Panc1 (cell line): ENCODE data around the gene ST8SIA3. TPM values are rescaled to one million over a fixed set of nuclear protein-coding genes. Genes with fewer than 3 reads are reported as not detected.

ENCODE experiments used
- ATAC-seq: fragments of 200-7000 bp; cut with Tn5 transposase; 2 replicates; pipeline ENCODE4 v1.9.1; 2020; ENCODE audit warnings: mild to moderate bottlenecking, moderate library complexity
- BruUV-seq: library from RNA; stranded (reverse); fragments of 400-500 nt; replicated peaks from 2 replicates; lab custom pipeline; 2021; lab: Mats Ljungman, UMichigan
- CTCF ChIA-PET: fragments of 300-600 bp; sonication (Branson Sonifier 250); formaldehyde crosslinking; loops from one replicate; lab custom pipeline; 2022; ENCODE audit warnings: antibody characterized with exemption; lab: Charles Lee
- POLR2A ChIA-PET: fragments of 300-600 bp; sonication (Branson Sonifier 250); formaldehyde crosslinking; loops from one replicate; lab custom pipeline; 2022; ENCODE audit warnings: antibody characterized with exemption; lab: Charles Lee
- DNase-seq: peaks from one replicate; pipeline ENCODE4 v3.0.0-alpha.2; 2010; ENCODE audit warnings: low read depth, low spot score
- H3K27ac ChIP-seq: 2 replicates; pipeline ENCODE4 v1.5.1; 2011; ENCODE audit warnings: mild to moderate bottlenecking, low read length, inconsistent platforms
- H3K27me3 ChIP-seq: fragments of 200-500 bp; sonication (Bioruptor generic); 2 replicates; pipeline ENCODE4 v1.6.0; 2014; ENCODE audit warnings: low read length, inconsistent platforms; ENCODE audit not compliant: control insufficient read depth, insufficient read depth
- H3K36me3 ChIP-seq: fragments of 200-500 bp; sonication (Bioruptor generic); 2 replicates; pipeline ENCODE4 v1.5.1; 2014; ENCODE audit warnings: inconsistent platforms, mild to moderate bottlenecking, low read length, moderate library complexity; ENCODE audit not compliant: control insufficient read depth, insufficient read depth
- H3K4me1 ChIP-seq: 2 replicates; pipeline ENCODE4 v1.5.1; 2011; ENCODE audit warnings: inconsistent platforms, mild to moderate bottlenecking, low read length, moderate library complexity; ENCODE audit not compliant: control insufficient read depth, insufficient read depth
- H3K4me3 ChIP-seq, 2 experiments: 2 replicates each; pipeline ENCODE4 v1.5.1; 2011 to 2012; ENCODE audit warnings: low read depth in 2 of 2, low read length in 2 of 2, mild to moderate bottlenecking in 2 of 2, inconsistent platforms in 1 of 2, moderate library complexity in 1 of 2
- H3K9me3 ChIP-seq: fragments of 200-500 bp; sonication (Bioruptor generic); 2 replicates; pipeline ENCODE4 v1.5.1; 2014; ENCODE audit warnings: low read depth, mild to moderate bottlenecking, inconsistent platforms, low read length, moderate library complexity; ENCODE audit not compliant: control insufficient read depth, insufficient read depth
- CTCF ChIP-seq: fragments of 450-650 bp; IDR thresholded peaks from 2 replicates; pipeline ENCODE4 v1.5.1; 2017; ENCODE audit warnings: mild to moderate bottlenecking
- POLR2AphosphoS5 ChIP-seq: IDR thresholded peaks from 2 replicates; pipeline ENCODE4 v1.6.1; 2012; ENCODE audit warnings: mild to moderate bottlenecking, low read depth, low read length, moderate library complexity
- REST ChIP-seq, 2 experiments: IDR thresholded peaks; 2 replicates each; pipeline ENCODE4 v1.6.1; 2011 to 2012; ENCODE audit warnings: low read depth in 2 of 2, control low read depth in 1 of 2, low read length in 1 of 2, mild to moderate bottlenecking in 1 of 2, moderate library complexity in 1 of 2; ENCODE audit not compliant: insufficient read depth in 1 of 2
- SIN3A ChIP-seq: IDR thresholded peaks from 2 replicates; pipeline ENCODE4 v1.6.1; 2012; ENCODE audit warnings: low read depth, mild to moderate bottlenecking, low read length, moderate library complexity, borderline replicate concordance; ENCODE audit not compliant: insufficient read depth
- TCF7L2 ChIP-seq: IDR thresholded peaks from 2 replicates; pipeline ENCODE4 v1.6.1; 2011; ENCODE audit warnings: mild to moderate bottlenecking, low read depth, low read length, inconsistent platforms
- in situ Hi-C: cut with HindIII; loops from 2 replicates; pipeline ENCODE4 v1.10.0; 2016; ENCODE audit warnings: low sequenced_read_pairs, low pct_unique_long_range_greater_than_20kb
- intact Hi-C: fragments of 100-400 bp; cut with micrococcal nuclease; formaldehyde crosslinking; loops from one replicate; pipeline ENCODE4 v1.10.0; 2022; ENCODE audit not compliant: unreplicated experiment
- total RNA-seq: library from RNA; stranded (reverse); gene quantifications from one replicate; pipeline ENCODE4 v1.2.1, GENCODE V29; 2021; ENCODE audit not compliant: unreplicated experiment

Gene ST8SIA3
- total RNA-seq, 1 experiment from 2014 or later: not detected

- TF ChIP-seq SIN3A (no peak), TCF7L2 (no peak), REST (IDR thresholded peaks at IDR 0.05; ENCODE audit: insufficient read depth in 1 of 2, low read depth in 2 of 2, low read length in 1 of 2) (no peak), POLR2AphosphoS5 (no peak), CTCF (no peak)
- Histone ChIP-seq H3K9me3 (no peaks in the 10 kb centered on the region), H3K36me3 (no peaks in the 10 kb centered on the region), H3K4me3 (no peak overlapping the region), H3K27ac (no peak overlapping the region), H3K4me1 (no peaks in the 10 kb centered on the region), H3K27me3 (no peaks in the 10 kb centered on the region)
- ATAC-seq (no peak), DNase-seq (no peak)
- intact Hi-C loops: no loop called here
- CTCF ChIA-PET: no interaction called here
- POLR2A ChIA-PET: interaction anchor here (0.7 kb wide), 1 partner anchor 38 kb away, joined by 8 read pairs; no protein-coding TSS in a partner anchor
- in situ Hi-C loops: no loop called here
- BruUV-seq: no TSS peak
Observed at GRCh38 chr18:57331718-57332117, 20.6 kb upstream of the ST8SIA3 start.

DNA sequence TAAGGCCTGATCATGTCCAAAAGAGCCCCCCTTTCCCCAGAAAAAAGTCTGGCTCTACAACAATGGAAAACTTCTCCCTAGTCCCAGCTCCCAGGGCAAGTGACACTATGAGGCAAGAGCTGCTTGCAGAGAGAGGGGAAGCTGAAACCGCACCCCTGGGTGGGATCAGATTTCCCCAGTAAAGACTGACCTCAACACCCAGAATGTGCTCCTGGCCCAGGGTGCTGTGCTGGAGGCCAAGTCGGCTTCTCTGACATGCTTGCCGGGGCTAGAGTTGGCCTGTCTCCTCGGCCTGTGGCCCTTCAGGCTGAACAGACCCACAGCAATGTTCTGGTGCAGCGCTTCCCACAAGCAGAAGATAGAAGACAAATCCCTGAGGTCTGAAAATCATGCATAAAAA is 18.4 kb upstream of the ST8SIA3 start:
- ChIA-PET POLR2A (no interaction called here), CTCF (no interaction called here)
- H3K27me3 ChIP-seq: no peaks in the 10 kb centered on the region
- in situ Hi-C loops: no loop called here
- no peak overlapping the region for H3K4me3 ChIP-seq
- H3K4me1 ChIP-seq: no peaks in the 10 kb centered on the region
- no peaks in the 10 kb centered on the region for H3K36me3 ChIP-seq
- H3K27ac ChIP-seq: no peak overlapping the region
- ATAC-seq (no peak), DNase-seq (no peak)
- H3K9me3 ChIP-seq: no peaks in the 10 kb centered on the region
- no peak for TF ChIP-seq SIN3A
- TF ChIP-seq POLR2AphosphoS5: no peak
- TF ChIP-seq REST (IDR thresholded peaks at IDR 0.05; ENCODE audit: insufficient read depth in 1 of 2, low read depth in 2 of 2, low read length in 1 of 2): no peak
- TF ChIP-seq CTCF: no peak
- TF ChIP-seq TCF7L2: no peak
- intact Hi-C loops: no loop called here
- no TSS peak for BruUV-seq
